MCF 10A (cell line): ENCODE results near the gene AFDN. TPM values are rescaled to one million over a fixed set of nuclear protein-coding genes. Genes with fewer than 3 reads are reported as not detected.

Source experiments
- BruUV-seq: library from RNA; stranded (reverse); fragments of 400-500 nt; replicated peaks from 2 replicates; lab custom pipeline; 2021; lab: Mats Ljungman, UMichigan
- CTCF ChIA-PET: fragments of 300-600 bp; sonication (Branson Sonifier 250); formaldehyde crosslinking; extraction: SDS; loops from one replicate; lab custom pipeline; 2021; ENCODE audit warnings: antibody characterized with exemption, inconsistent platforms; lab: Yijun Ruan, JAX
- POLR2A ChIA-PET: fragments of 300-600, 350-650 bp; sonication (Branson Sonifier 250); formaldehyde crosslinking; extraction: SDS; loops from one replicate; lab custom pipeline; 2020; ENCODE audit warnings: antibody characterized with exemption, inconsistent platforms; lab: Yijun Ruan, JAX
- DNase-seq: peaks from one replicate; pipeline ENCODE4 v3.0.0-alpha.2; 2018; ENCODE audit not compliant: unreplicated experiment
- H3K27ac Mint-ChIP-seq: one replicate; pipeline ENCODE4 v1.8.0; 2022; ENCODE audit warnings: mild to moderate bottlenecking, low read depth, mixed read lengths; ENCODE audit not compliant: unreplicated experiment
- H3K27me3 Mint-ChIP-seq: one replicate; pipeline ENCODE4 v1.8.0; 2022; ENCODE audit warnings: mixed read lengths; ENCODE audit not compliant: insufficient read depth, unreplicated experiment
- H3K36me3 Mint-ChIP-seq: one replicate; pipeline ENCODE4 v1.8.0; 2022; ENCODE audit warnings: mild to moderate bottlenecking, moderate library complexity, mixed read lengths; ENCODE audit not compliant: insufficient read depth, unreplicated experiment
- H3K4me1 Mint-ChIP-seq: one replicate; pipeline ENCODE4 v1.8.0; 2022; ENCODE audit warnings: mixed read lengths; ENCODE audit not compliant: insufficient read depth, unreplicated experiment
- H3K4me3 Mint-ChIP-seq: one replicate; pipeline ENCODE4 v1.8.0; 2022; ENCODE audit warnings: mild to moderate bottlenecking, moderate library complexity, mixed read lengths; ENCODE audit not compliant: unreplicated experiment
- H3K9me3 Mint-ChIP-seq: one replicate; pipeline ENCODE4 v1.8.0; 2022; ENCODE audit warnings: mixed read lengths; ENCODE audit not compliant: unreplicated experiment
- CTCF ChIP-seq: fragments of 200-600 bp; IDR thresholded peaks from one replicate; pipeline ENCODE4 v1.8.0; 2022; ENCODE audit warnings: antibody characterized with exemption, mild to moderate bottlenecking; ENCODE audit not compliant: unreplicated experiment
- intact Hi-C: fragments of 100-400 bp; cut with micrococcal nuclease; formaldehyde crosslinking; loops from 2 replicates; pipeline ENCODE4 v1.14.1; 2022
- total RNA-seq: library from RNA; stranded (reverse); gene quantifications from 2 replicates; pipeline ENCODE4 v1.2.3, GENCODE V29; 2022

Gene AFDN
- total RNA-seq, 1 experiment from 2014 or later, result 115 TPM

GRCh38 chr6:167954151-167954550 is 127.4 kb downstream of the AFDN start:
- intact Hi-C loops, result no loop called here
- peaks cover 20% of the 10 kb centered on the region for H3K4me1 Mint-ChIP-seq
- no peak for TF ChIP-seq CTCF
- POLR2A ChIA-PET, result no interaction called here
- H3K4me3 Mint-ChIP-seq, result no peak overlapping the region
- H3K36me3 Mint-ChIP-seq, result peaks cover 64% of the 10 kb centered on the region
- no peak for DNase-seq
- CTCF ChIA-PET, result no interaction called here
- H3K27me3 Mint-ChIP-seq, result no peaks in the 10 kb centered on the region
- BruUV-seq, result no TSS peak
- H3K27ac Mint-ChIP-seq, result no peak overlapping the region
- no peaks in the 10 kb centered on the region for H3K9me3 Mint-ChIP-seq

- DNase-seq, result no peak
- intact Hi-C loops, result no loop called here
- Mint-ChIP-seq H3K36me3 (peaks cover 42% of the 10 kb centered on the region), H3K27ac (peak overlapping the region; percentile 77), H3K9me3 (no peaks in the 10 kb centered on the region), H3K4me1 (peaks cover 20% of the 10 kb centered on the region), H3K4me3 (no peak overlapping the region), H3K27me3 (no peaks in the 10 kb centered on the region)
- POLR2A ChIA-PET, result no interaction called here
- no TSS peak for BruUV-seq
- TF ChIP-seq CTCF, result no peak
- CTCF ChIA-PET, result no interaction called here
Observed at GRCh38 chr6:167956491-167956890, 129.8 kb downstream of the AFDN start.

GRCh38 chr6:167956983-167957492 is 130.3 kb downstream of the AFDN start:
- CTCF ChIA-PET, result no interaction called here
- Mint-ChIP-seq H3K4me1 (peaks cover 16% of the 10 kb centered on the region), H3K9me3 (no peaks in the 10 kb centered on the region), H3K27me3 (no peaks in the 10 kb centered on the region), H3K27ac (peak overlapping the region; percentile 77), H3K36me3 (peaks cover 39% of the 10 kb centered on the region), H3K4me3 (no peak overlapping the region)
- TF ChIP-seq CTCF, result no peak
- POLR2A ChIA-PET, result no interaction called here
- DNase-seq, result peak; percentile 32
- BruUV-seq, result no TSS peak
- intact Hi-C loops, result no loop called here

GRCh38 chr6:167957626-167958025 is 130.9 kb downstream of the AFDN start:
- BruUV-seq, result no TSS peak
- ChIA-PET POLR2A (no interaction called here), CTCF (interaction anchor here (0.6 kb wide), 1 partner anchor 349 kb away, joined by 3 read pairs; no protein-coding TSS in a partner anchor)
- Mint-ChIP-seq H3K4me1 (peaks cover 15% of the 10 kb centered on the region), H3K27ac (peak overlapping the region; percentile 77), H3K36me3 (peaks cover 39% of the 10 kb centered on the region), H3K9me3 (no peaks in the 10 kb centered on the region), H3K27me3 (no peaks in the 10 kb centered on the region), H3K4me3 (no peak overlapping the region)
- TF ChIP-seq CTCF, result no peak
- intact Hi-C loops, result no loop called here
- peak; percentile 6 for DNase-seq
